Type B pancreatic cell (in vitro differentiated cells): Measurements from ENCODE around the gene INSR. TPM values are rescaled to one million over a fixed set of nuclear protein-coding genes. Genes with fewer than 3 reads are reported as not detected.

Experiments
- DNase-seq: peaks from one replicate; pipeline ENCODE4 v3.0.0; 2021; ENCODE audit warnings: mixed read lengths; ENCODE audit not compliant: unreplicated experiment; ENCODE audit errors: extremely low spot score
- H3K27ac Mint-ChIP-seq: 2 replicates; pipeline ENCODE4 v1.8.0; 2021; ENCODE audit warnings: mild to moderate bottlenecking, mixed read lengths
- H3K27me3 Mint-ChIP-seq: 2 replicates; pipeline ENCODE4 v1.8.0; 2021; ENCODE audit warnings: mixed read lengths
- H3K36me3 Mint-ChIP-seq: 2 replicates; pipeline ENCODE4 v1.8.0; 2021; ENCODE audit warnings: mixed read lengths
- H3K4me1 Mint-ChIP-seq: one replicate; pipeline ENCODE4 v1.8.0; 2021; ENCODE audit warnings: mixed read lengths; ENCODE audit not compliant: unreplicated experiment
- H3K4me3 Mint-ChIP-seq: 2 replicates; pipeline ENCODE4 v1.8.0; 2021; ENCODE audit warnings: mild to moderate bottlenecking, mixed read lengths
- H3K9me3 Mint-ChIP-seq: 2 replicates; pipeline ENCODE4 v1.8.0; 2021; ENCODE audit warnings: mixed read lengths
- CTCF ChIP-seq: fragments of 200-600 bp; sonication (generic); conservative IDR thresholded peaks from 2 replicates; pipeline ENCODE4 v1.5.0; 2021; ENCODE audit warnings: antibody characterized with exemption, mild to moderate bottlenecking
- total RNA-seq: library from RNA; stranded (reverse); gene quantifications from 2 replicates; pipeline ENCODE4 v1.2.1, GENCODE V29; 2021; ENCODE audit warnings: low replicate concordance

INSR gene
- total RNA-seq, 1 donor from 2014 or later = 33.7 TPM

DNA sequence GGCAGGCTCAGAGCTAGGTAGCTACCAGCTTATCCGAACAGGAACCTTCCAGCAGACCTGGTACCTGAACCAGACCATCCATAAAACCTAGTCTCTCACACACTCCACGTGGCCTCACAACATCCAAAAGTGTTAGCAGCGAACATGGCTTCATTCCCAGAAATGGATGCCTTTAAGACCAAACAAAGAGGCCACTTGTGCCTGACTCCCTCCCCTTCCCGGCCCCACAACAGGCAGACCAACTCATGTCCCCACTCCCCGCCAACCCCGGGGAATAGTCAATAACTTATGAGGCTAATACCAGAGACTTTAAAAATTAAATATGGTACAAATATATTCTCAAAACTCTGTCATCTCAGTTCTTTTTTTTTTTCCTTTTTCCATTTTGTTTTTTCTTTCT is 178.5 kb downstream of the INSR start:
- H3K4me3 Mint-ChIP-seq = no peak overlapping the region
- H3K36me3 Mint-ChIP-seq = peaks cover 26% of the 10 kb centered on the region
- H3K27ac Mint-ChIP-seq = peak overlapping the region; percentile 82

GRCh38 chr19:7113233-7113632 is 181.0 kb downstream of the INSR start:
- H3K4me1 Mint-ChIP-seq = peaks cover 5% of the 10 kb centered on the region
- H3K27ac Mint-ChIP-seq = no peak overlapping the region
- H3K36me3 Mint-ChIP-seq = peaks cover 5% of the 10 kb centered on the region
- H3K9me3 Mint-ChIP-seq = peaks cover 4% of the 10 kb centered on the region
- H3K27me3 Mint-ChIP-seq = no peaks in the 10 kb centered on the region
- DNase-seq = no peak
- no peak overlapping the region for H3K4me3 Mint-ChIP-seq
- no peak for TF ChIP-seq CTCF

More for the DNA sequence above, 178.5 kb downstream of the INSR start:
- DNase-seq = no peak
- Mint-ChIP-seq H3K9me3 (peaks cover 4% of the 10 kb centered on the region), H3K4me1 (peaks cover 5% of the 10 kb centered on the region), H3K27me3 (no peaks in the 10 kb centered on the region)
- no peak for TF ChIP-seq CTCF

DNA sequence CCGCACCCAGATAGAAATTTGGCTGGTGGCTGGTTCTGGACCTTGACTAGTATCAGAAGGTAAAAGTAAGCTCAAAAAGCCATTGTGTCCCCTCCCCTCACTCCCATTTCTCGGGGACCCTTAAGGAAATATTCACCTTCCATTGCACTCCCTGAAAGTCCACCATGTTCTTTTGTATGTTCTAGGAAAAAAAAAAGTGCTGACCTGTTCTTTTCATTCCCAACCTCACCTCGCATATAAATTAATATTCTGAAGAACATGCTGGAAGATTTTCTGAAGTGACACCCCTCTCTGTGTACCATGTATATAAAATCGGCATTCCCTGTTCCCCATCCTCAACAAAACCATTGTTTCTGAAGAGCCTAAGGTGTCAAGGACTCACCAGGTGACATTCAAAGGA is 181.5 kb downstream of the INSR start:
- Mint-ChIP-seq H3K36me3 (peaks cover 5% of the 10 kb centered on the region), H3K4me1 (peaks cover 5% of the 10 kb centered on the region), H3K27ac (no peak overlapping the region), H3K27me3 (no peaks in the 10 kb centered on the region), H3K9me3 (peaks cover 4% of the 10 kb centered on the region), H3K4me3 (no peak overlapping the region)
- TF ChIP-seq CTCF = no peak
- DNase-seq = no peak

DNA sequence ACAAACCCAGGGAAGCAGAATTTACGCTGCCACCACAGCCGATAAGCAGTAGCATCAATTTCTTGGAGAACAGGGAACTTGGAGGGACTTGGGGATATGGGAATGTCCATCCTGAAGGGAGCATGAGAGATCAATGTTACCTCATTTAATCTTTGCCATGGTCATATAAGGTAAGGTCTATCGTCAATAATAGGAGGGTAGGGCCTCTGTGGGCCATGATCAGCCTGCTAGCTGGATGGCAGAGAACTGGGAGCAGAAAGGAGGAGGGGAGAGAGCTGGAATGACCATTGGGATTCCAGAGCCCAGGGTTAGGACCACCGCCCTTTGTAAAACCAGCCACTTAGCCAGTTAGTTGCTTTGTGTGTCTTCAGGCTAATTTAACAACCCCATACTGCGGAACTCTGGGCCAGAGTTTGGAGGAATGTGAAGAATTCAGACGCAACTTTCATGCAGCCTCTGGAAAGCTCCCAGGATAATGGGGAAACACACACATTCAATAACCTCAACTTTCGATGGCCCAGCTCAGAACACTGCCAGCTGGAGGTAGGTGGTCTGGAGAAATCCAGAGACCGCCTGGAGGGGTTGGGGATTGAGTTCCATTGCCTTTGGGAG is 184.4 kb downstream of the INSR start:
- no peaks in the 10 kb centered on the region for H3K36me3 Mint-ChIP-seq
- no peaks in the 10 kb centered on the region for H3K4me1 Mint-ChIP-seq
- H3K4me3 Mint-ChIP-seq = no peak overlapping the region
- H3K27ac Mint-ChIP-seq = no peak overlapping the region
- TF ChIP-seq CTCF = no peak
- DNase-seq = no peak
- no peaks in the 10 kb centered on the region for H3K27me3 Mint-ChIP-seq
- peaks cover 4% of the 10 kb centered on the region for H3K9me3 Mint-ChIP-seq

DNA sequence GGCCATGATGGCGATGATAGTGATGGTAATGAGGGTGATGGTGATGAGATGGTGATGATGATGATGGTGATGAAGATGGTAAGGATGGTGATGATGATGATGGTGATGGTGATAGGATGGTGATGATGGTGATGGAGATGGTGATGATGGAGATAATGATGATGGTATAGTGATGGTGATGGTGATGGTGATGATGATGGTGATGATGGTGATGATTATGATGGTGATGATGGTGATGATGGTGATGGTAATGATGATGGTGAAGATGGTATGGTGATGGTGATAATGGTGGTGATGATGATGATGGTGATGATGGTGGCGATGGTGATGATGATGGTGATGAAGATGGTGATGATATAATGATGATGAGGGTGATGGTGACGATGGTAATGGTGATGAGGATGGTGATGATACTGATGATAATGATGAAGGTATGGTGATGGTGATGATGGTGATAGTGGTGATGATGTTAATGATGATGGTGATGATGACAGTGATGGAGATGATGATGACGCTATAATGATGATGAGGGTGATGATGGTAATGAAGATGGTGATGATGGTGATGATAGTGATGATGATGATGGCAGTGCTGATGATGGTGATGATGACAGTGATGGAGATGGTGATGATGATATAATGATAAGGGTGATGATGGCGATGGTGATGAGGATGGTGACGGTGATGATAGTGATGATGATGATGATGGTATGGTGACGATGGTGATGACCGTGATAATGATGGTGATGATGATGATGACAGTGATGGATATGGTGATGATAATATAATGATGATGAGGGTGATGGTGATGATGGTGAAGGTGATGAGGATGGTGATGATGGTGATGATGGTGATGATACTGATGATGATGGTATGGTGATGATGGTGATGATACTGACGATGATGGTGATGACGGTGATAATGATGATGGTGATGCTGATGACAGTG is 187.2 kb downstream of the INSR start:
- H3K4me3 Mint-ChIP-seq = no peak overlapping the region
- H3K27ac Mint-ChIP-seq = no peak overlapping the region
- no peaks in the 10 kb centered on the region for H3K9me3 Mint-ChIP-seq
- H3K4me1 Mint-ChIP-seq = peaks cover 5% of the 10 kb centered on the region
- TF ChIP-seq CTCF = no peak
- peaks cover 3% of the 10 kb centered on the region for H3K27me3 Mint-ChIP-seq
- H3K36me3 Mint-ChIP-seq = no peaks in the 10 kb centered on the region
- no peak for DNase-seq
